SU-DHL-6 (cell line): Measurements from ENCODE around the gene PPP2R2C.

ENCODE experiments used
- EZH2phosphoT487 ChIP-seq: fragments of 200-600 bp; sonication (generic), shearing (Covaris generic); conservative IDR thresholded peaks from 2 replicates; pipeline ENCODE4 v1.6.1; 2018; ENCODE audit warnings: mild to moderate bottlenecking, antibody characterized with exemption, low read length, moderate library complexity, mixed read lengths
- TF ChIP-seq, protein P1 (sequence below): fragments of 200-600 bp; sonication (generic); IDR thresholded peaks from one replicate; pipeline ENCODE4 v1.5.1; 2017; ENCODE audit warnings: antibody characterized with exemption, mild to moderate bottlenecking, low read length, moderate library complexity; ENCODE audit not compliant: insufficient read depth, poor library complexity, severe bottlenecking

DNA sequence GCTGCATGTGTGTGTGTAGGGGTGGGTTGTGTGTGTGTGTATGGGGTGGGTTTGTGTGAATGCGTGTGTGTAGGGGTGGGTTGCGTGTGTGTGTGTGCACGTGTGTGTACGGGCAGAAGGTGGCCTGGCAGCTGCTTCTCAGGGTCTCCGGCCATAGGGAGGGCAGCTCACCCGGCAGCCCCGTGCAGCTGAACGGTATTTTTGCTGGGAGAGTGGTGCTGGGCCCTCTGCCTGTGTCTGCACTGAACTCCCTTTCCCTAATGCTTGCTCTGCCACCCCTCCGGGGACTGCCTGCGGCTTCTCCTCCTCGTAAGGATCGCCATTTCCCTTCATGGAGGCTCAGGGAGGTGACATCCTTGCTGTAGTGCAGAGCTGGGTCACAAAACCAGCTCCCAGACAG lies 172.5 kb downstream of the PPP2R2C start:
- TF ChIP-seq, protein P1, sequence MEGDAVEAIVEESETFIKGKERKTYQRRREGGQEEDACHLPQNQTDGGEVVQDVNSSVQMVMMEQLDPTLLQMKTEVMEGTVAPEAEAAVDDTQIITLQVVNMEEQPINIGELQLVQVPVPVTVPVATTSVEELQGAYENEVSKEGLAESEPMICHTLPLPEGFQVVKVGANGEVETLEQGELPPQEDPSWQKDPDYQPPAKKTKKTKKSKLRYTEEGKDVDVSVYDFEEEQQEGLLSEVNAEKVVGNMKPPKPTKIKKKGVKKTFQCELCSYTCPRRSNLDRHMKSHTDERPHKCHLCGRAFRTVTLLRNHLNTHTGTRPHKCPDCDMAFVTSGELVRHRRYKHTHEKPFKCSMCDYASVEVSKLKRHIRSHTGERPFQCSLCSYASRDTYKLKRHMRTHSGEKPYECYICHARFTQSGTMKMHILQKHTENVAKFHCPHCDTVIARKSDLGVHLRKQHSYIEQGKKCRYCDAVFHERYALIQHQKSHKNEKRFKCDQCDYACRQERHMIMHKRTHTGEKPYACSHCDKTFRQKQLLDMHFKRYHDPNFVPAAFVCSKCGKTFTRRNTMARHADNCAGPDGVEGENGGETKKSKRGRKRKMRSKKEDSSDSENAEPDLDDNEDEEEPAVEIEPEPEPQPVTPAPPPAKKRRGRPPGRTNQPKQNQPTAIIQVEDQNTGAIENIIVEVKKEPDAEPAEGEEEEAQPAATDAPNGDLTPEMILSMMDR, result no peak
- TF ChIP-seq EZH2phosphoT487, result no peak
